ENCODE measurements around the gene FILIP1.

DNA sequence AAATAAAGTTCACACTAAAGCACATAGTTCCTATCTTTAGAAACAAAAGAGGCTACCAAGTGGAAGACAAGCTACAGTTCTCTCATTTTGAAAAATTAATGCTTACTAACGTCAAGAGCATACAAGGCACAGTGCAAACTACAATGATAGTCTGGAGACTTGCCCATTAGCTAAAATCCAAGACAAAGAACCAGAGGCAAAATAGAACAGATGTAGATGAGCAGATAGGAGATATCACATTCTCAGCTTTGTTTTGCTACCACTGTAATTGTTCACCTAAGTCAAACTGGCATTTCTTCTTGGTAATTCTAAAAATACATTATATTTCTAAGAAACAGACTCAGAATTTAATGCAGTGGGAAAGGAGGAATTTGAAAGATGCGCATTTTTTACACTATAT, 214.2 kb downstream of the FILIP1 start:
- TF ChIP-seq, protein P1, sequence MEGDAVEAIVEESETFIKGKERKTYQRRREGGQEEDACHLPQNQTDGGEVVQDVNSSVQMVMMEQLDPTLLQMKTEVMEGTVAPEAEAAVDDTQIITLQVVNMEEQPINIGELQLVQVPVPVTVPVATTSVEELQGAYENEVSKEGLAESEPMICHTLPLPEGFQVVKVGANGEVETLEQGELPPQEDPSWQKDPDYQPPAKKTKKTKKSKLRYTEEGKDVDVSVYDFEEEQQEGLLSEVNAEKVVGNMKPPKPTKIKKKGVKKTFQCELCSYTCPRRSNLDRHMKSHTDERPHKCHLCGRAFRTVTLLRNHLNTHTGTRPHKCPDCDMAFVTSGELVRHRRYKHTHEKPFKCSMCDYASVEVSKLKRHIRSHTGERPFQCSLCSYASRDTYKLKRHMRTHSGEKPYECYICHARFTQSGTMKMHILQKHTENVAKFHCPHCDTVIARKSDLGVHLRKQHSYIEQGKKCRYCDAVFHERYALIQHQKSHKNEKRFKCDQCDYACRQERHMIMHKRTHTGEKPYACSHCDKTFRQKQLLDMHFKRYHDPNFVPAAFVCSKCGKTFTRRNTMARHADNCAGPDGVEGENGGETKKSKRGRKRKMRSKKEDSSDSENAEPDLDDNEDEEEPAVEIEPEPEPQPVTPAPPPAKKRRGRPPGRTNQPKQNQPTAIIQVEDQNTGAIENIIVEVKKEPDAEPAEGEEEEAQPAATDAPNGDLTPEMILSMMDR (IDR thresholded peaks at IDR 0.05; ENCODE audit: insufficient read depth, low read depth, low read length) = no peak
- TF ChIP-seq EZH2 (IDR thresholded peaks at IDR 0.05; ENCODE audit: insufficient read depth, low read length) = no peak
